IPS DF 4.7 (cell line): ENCODE results near the gene SON.
A peak's percentile ranks its signal among the peaks of the same experiment; 100 is the strongest.
"Not testable (repeated sequence)": the region's sequence is repeated elsewhere in the genome, so short reads cannot be mapped to it uniquely, and the experiment has no call there.

ENCODE experiments used
- DNase-seq: peaks from one replicate; pipeline ENCODE4 v3.0.0-alpha.2; 2013; ENCODE audit warnings: low spot score; ENCODE audit errors: extremely low read depth

Gene SON

GRCh38 chr21:33572350-33572749, 29.5 kb downstream of the SON start:
- DNase-seq = no peak

- DNase-seq = not testable (repeated sequence)
Measured at GRCh38 chr21:33576741-33577141, 33.9 kb downstream of the SON start.

GRCh38 chr21:33578214-33578613, 35.4 kb downstream of the SON start:
- DNase-seq = no peak

GRCh38 chr21:33578959-33579542, 36.2 kb downstream of the SON start:
- DNase-seq = no peak

- DNase-seq = no peak
Measured at GRCh38 chr21:33584455-33584854, 41.6 kb downstream of the SON start.

GRCh38 chr21:33586927-33587326, 44.1 kb downstream of the SON start:
- DNase-seq = no peak

- DNase-seq = no peak
Measured at GRCh38 chr21:33587792-33588484, 45.1 kb downstream of the SON start.

- DNase-seq = peak; percentile 33
Measured at GRCh38 chr21:33588485-33589335, 45.9 kb downstream of the SON start, which contains the start of gene DONSON. TSS of gene DONSON (minus strand) at chr21:33588684. CDS start at chr21:33588641, 43 bp downstream.

- DNase-seq = no peak
Measured at GRCh38 chr21:33598051-33598450, 55.2 kb downstream of the SON start.

- no peak for DNase-seq
Measured at GRCh38 chr21:33608559-33608958, 65.7 kb downstream of the SON start.

- no peak for DNase-seq
Measured at GRCh38 chr21:33611006-33611744, 68.3 kb downstream of the SON start.

- DNase-seq = not testable (repeated sequence)
Measured at GRCh38 chr21:33617565-33617964, 74.7 kb downstream of the SON start.

GRCh38 chr21:33618407-33618806, 75.6 kb downstream of the SON start:
- DNase-seq = no peak

- no peak for DNase-seq
Measured at GRCh38 chr21:33619726-33620125, 76.9 kb downstream of the SON start.

- no peak for DNase-seq
Measured at GRCh38 chr21:33622253-33622652, 79.4 kb downstream of the SON start.

GRCh38 chr21:33626151-33626550, 83.3 kb downstream of the SON start:
- not testable (repeated sequence) for DNase-seq
